NOMO-1 (cell line): ENCODE results near the gene ATP8A1.

Experiments used
- DNase-seq, 2 experiments: peaks; one replicate each; lab custom pipeline; 2025; ENCODE audit not compliant: unreplicated experiment in 2 of 2; lab: John Stamatoyannopoulos, UW

The ATP8A1 gene

DNA sequence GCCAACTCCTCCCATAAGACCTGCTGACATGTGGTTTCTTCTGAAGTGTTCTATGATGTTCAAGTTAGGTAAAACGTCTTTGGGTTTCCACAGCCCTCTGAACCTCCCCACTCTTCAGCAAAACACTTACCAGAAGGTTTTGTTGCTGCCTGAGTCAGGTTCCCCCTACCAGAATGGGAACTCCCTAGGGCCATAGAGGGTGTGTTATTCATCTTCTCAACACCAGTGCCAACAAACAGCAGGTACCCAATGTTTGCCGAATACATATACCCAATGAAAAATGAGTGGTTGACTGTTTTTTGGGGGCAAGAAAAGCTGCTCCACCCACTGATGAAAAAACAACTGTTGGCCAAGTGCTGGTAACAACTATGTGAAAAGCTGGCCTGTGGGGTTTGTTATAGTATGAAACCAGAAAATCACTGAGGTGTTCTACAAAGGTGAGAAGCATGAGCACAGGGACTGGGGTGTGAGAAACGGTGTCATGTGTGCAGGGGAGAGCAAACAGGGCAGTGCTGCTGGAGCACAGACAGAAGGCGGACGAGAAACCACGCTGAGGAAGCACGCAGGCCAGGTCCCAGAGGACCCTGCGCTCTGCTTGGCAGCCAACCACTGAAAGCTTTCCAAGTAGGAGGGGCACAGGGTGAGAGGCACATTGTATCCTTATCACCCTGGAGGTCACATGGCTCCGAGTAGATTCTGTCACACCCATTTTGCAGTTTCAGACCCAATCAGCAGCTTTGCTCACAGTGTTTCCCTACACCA lies 28.8 kb downstream of the ATP8A1 start:
- no peak for DNase-seq

DNA sequence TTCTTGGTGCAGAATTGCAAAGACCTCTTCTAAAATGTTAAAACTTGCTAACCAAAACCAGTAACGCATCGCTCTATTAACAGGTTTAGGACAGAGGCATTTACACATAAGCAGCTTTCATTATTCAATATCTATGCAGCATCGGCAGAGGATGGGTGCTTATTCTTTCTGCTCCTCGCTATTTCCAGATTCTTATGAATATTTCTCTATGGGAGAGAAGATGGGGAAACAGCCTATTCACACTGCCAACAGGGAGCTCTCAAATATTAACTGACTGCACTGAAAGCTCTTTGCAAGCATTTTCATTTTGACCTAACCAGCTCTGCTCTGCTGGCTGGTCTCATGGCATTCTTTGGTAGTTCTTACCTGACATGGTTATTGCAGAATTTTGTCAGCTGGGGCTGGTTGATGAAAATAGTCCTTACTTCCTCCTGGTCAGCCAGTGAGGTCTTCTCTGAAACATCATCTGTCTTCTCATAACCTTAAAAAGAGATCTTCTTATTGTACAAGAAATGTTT lies 30.2 kb downstream of the ATP8A1 start:
- DNase-seq: no peak

DNA sequence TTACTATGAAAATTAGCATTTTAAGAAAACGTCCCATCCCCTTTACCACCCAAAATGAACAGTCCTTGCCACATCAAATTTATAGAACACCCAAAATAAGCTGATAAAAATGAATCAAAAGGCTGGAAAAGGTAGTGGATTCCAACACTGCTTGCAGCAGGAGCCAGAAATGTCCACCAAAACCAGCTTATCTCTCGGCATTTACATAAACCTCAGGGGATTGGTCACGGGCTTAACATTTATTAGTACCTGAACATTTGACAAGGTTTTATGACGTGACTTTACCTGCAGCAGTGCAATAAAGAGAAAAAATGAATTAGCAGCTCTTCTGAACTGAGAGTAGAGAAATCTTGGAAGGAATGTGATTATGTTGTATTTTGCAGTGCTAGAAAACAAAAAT lies 31.6 kb downstream of the ATP8A1 start:
- no peak for DNase-seq

DNA sequence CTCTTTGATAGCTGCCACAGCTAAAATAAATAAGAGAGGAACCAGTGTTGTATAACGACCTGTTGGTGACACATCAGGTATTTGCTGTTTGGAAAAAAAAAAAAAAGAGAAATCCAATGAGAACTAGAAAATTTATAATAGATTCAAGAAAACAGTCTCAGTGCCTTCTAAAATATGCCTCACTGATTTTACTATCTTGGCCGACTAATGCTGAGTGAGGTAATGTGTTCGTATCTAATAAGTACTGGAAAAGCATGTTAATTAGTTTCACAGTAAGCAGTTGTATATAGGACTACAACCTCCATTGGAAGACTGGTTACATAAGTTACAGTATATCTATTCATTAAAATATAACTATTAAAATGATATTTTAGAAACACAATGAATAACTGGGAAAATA lies 32.4 kb downstream of the ATP8A1 start:
- no peak for DNase-seq

DNA sequence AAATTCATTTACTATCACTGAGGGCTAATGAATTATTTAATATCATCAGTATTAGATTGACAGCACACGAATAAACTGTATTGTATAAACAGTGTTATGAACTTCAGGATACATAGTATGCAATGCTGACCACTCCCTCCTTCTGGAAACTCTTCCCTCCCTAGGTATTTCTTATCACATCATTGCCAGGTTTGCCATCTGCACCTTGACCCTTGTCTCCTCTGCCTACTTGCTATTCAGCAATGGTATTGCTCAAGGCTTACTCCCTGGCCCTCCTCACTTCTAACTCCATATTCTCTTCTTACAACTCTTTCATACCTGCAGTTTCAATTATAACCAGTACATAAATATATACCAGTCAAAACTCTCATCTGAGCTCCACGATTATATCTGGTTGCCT lies 38.9 kb downstream of the ATP8A1 start:
- no peak for DNase-seq

DNA sequence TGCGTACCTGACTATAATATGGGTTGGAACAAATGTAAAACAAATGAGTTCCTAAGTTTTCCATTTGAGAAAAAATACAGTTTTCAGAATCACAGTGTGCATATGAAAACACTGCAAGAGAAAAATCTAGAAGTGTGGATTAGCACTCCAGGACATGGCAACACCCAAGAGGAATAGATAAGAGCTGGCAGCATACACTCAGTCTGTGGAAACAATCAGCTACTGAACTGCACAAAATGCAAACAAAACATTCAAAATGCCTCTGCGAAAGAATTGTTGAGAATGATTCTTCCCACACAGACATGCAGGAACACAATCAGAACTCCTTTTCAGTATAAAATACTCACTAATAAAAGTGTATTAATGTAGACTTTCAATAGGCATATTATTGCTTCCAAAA lies 39.9 kb downstream of the ATP8A1 start:
- no peak for DNase-seq

DNA sequence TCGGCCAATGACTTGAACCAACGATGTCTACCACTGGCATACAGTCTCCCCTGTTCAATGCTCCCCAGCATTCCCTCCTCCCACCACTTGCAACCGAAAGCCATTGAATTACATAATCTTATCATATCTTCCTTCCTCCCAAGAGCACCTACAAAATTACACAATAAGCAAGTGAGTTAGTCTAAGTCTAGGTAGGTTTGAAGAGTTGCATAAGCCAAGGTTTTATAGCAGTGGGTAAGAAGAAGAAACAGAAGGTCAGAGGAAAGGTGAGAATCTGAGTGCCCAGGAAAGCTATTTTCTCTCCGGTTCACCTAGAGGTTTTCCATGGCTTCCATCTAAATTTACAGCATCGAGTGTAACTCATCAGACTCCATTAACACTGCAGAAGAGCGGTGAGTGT lies 40.3 kb downstream of the ATP8A1 start:
- no peak for DNase-seq

DNA sequence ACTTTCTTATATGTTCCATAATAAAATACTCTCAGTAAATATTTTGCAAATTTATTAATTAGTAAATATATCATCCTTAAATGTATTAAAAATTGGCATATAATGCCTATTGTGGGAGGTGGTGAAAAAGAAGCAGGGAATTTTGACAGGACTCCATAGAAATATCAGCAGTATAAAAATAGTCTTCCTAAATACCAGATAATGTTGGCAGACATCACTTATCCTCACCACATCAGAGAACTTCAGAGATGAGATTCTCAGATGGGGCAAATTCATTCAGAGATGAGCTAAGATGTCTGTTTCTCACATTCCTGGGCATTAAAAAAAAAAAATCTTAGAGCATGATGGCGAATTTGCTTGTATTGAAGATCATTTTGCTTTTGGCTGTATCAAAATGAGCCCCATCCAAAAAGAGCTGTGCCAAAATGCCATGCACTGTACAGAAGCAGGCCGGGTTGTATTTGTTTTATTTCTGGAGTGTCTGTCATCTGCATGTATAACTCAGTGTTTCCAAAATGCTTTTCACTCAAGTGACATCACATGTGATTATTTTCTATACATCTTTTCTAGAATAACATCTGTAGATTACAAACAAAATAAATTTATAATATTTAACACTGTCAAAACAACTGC lies 41.7 kb downstream of the ATP8A1 start:
- no peak for DNase-seq

DNA sequence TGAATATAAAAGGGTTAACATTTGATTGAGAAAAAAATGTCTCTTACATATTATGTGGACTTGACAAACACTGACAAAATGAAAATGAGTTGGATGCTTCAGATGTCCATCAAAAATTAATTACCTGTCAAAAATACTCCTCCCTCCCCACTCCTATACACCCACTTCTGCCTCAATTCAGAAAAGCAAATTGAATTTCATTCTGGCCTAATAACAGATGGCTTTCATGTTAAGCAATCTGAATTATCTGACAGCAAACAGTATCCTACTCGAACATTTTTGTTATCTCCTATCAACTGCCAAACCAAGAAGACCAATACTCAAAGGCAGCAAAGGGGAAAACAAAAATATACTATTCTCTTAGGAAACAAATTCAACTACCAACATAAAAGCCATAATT lies 44.0 kb downstream of the ATP8A1 start:
- no peak for DNase-seq

DNA sequence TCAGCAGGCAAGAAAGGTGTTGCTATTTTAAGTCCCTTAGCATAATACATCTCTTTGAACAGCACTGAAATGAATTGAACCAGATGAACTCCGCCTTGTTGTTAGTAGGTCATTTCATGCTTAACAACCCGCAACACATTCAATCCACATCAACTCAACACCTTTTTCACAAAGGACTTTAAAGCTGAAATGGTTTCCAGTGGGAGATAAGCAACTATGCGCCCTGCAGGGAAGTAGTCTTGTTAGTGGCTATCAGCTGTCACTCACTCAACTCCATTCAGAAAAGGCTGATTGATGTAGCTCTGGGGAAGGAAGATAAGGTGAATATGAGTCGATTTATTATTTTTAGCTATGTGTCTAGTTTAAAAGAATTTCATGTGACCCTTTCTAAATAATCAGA lies 46.0 kb downstream of the ATP8A1 start:
- no peak for DNase-seq

DNA sequence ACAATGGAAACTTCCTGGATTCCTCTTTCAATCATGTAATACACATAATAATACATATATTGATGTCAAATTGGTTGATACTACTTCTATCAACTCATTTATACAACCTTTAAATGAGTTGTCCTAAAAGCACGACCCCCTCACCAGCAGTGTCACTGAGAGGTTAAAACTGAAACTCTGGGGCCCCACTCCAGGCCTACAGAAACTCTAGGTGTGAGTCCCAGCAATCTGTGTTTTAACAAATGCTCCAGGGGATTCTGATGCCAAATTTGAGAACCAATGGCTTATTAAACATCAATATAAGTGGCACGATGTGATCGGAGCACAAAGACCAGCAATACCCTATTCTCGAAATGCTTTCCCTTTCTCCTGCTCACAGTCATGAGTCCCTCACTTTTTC lies 47.9 kb downstream of the ATP8A1 start:
- no peak for DNase-seq

DNA sequence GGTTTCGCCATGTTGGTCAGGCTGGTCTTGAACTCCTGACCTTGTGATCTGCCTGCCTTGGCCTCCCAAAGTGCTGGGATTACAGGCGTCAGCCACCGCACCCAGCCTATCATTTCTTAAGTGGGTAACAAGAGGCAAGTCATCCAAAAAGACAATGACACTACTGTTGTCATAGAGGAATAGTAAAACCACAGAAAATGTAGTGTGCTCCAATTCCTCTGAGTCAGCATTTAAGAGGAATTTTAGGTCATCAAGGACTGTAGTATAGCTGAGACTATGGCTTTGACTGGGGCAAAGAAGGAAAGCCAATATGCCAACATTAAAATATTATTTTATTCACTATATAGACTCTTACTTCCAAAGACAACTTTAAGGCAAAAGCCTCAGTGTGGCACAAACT lies 48.4 kb downstream of the ATP8A1 start:
- no peak for DNase-seq

DNA sequence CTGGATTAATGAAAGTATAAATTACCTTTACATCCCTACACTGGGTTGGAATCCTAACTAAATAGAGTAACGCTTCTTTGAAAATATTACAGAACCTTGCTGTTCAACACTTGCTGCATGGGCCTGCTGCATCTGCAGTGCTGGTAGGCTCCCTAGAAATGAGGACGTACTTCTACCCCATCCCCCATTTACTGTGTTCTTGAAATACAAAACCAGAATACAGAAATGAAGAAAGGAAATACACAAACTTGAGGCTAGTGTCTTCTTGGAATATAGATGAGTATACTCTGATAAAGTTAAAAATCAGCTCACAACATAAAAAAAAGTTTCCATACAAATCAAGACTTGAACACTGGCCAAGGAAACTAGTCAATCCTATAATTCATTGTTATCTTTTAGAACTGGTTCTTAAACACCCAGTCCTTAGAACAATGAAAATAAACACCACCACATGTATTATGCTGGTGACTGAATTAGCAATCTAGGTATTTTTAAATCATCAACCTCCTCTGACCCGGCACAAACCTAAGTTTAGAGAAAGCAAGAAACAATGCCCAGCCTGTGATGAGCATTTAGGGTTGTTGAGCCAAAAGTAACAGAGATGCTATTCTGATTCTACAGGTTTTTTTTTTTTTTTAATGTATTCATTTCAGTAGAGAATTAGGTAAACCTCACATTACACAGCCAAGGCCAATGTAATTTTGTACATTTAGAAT lies 49.7 kb downstream of the ATP8A1 start:
- no peak for DNase-seq

DNA sequence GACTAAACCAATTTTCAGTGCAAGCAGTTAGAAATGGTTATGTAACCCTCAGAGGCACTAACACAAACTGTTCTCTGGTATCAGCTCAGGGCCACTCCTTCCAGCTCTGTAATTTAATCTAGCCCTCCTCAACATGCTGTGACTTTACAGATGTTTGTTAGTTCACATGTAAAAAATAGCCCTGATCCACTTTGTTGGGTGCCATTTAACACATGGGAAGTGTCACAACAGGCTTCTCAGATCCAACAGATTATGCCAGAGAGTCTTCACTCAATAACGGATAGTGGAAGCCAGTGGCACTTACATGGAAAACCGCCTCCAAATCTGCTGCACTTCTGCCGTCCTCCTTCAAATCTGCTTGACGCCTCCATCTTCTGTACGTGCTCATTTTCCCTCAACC lies 51.6 kb downstream of the ATP8A1 start:
- DNase-seq: no peak

DNA sequence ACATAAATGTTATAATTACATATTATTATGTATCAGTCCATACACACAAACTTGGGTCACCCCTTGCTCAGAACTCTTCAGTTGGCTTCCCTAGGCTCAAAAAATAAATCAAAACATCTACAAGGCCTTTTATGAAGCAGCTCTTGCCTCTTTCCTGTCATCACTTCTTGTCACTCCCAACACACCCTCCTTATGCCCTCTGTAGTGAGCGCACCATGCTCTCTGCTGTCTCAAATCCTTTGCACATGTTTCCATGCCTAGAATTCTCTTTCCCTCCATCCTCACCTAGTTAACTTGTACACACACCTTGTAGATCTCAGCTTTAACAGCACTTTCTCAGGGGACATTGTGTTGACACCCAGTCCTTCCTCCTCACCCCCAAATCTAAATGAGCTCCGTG lies 53.0 kb downstream of the ATP8A1 start:
- DNase-seq: no peak

DNA sequence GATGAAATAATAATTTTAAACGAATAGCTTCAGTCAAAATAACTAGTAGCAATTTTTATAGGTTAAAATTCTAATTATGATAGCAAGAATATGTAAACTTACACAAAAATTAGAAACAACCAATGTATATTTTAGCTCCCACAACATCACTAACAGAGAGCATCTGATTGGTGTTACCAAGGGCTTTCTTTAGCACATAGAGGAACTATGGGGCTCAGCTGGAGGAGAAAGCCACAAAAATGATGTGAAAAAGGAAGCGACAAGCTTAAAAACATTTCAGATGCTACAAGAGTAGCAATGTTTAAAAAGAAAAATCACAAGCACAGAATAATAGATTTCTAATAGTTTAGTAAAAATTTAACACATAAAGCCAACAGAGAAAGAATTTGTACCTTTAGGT lies 56.3 kb downstream of the ATP8A1 start:
- no peak for DNase-seq

DNA sequence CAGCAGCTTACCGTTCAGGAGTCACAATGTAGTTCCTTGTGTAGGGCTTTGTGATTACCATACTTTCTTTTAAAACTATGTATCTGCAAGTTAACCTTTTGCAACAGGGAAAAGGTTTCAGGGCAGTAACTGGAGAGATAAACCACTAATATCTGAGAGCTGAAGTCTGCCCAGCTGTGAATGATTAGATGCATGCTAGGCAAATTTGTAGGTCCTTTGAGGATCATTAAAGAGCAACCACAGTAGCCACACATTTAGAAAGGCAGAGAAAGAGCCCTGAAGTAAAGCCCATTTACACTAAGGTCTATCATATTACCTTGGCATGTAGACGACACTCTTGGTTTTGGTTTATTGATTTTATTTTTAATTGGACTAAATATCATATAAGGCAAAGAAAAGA lies 60.0 kb downstream of the ATP8A1 start:
- DNase-seq: no peak

DNA sequence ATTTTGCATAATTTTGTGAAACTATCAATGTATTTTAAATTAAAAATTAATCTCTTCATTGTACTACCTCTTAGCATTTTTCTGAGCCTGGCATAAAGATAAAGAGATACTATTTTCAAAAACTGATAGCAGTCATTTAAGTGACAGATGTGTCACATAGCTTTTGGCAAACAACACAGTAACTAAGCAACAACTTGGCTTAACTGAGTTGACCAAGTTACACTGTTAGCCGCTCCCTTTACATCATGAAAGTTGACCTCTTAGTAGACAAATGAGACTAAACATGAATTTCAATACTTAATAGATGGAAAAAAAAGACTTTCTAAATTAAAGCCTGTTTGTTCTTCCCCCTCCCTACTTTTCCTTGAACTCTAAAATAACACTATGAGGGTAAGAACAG lies 62.0 kb downstream of the ATP8A1 start:
- DNase-seq: no peak

DNA sequence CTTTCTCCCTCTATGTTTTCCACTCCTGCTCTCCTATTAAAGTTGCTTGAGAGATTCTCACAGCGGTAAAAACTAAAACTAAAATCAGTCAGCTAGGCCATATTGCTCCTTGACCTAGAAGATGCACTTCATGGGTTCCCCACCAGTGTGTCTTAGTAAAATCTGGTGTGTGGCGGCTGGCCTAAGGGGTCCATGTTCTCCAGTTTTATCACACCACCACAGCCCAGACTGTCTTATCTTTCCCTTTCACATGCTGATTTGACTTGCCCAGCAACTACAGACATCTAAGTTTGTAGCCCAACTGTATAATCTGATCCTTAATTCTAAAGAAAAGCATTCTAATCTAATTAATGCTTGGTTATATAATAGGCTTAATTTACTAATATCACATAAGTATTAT lies 68.0 kb downstream of the ATP8A1 start:
- no peak for DNase-seq

DNA sequence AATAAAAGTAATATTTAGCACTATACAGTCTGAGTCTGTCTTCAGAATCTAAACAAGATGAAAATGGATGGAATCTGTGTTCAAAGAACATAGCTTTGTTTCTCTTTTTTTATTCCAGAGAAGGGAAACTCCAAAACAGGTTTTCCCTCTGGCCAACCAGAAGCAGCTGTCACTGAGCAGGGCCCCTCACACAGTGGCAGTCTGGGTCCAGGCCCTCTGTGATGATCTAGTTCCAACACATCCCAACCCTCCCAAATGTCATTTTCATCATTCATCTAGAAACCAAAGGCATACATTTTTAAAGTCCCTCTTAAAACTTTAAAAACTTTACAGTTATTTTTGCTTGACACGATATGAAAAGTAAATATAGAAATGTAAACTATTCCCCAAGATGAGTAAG lies 70.1 kb downstream of the ATP8A1 start:
- DNase-seq: no peak

DNA sequence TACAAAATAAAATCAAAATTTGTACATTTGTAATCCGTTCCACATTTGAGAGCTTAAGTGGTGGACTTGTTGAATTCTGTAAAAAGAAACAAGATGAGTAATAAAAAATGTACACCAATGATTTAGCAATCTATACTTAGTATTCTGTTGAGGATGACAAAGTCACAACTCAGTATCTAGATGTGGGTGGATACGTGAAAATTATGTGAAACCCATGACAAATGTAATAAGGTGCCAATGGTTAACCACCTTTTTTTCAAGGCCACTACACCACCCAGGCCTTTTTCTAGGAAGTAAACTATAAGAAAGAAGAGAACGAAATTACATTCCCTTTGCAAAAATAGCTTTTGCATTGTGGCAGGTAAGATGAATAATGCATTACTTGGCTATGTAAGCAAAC lies 77.0 kb downstream of the ATP8A1 start:
- DNase-seq: no peak

DNA sequence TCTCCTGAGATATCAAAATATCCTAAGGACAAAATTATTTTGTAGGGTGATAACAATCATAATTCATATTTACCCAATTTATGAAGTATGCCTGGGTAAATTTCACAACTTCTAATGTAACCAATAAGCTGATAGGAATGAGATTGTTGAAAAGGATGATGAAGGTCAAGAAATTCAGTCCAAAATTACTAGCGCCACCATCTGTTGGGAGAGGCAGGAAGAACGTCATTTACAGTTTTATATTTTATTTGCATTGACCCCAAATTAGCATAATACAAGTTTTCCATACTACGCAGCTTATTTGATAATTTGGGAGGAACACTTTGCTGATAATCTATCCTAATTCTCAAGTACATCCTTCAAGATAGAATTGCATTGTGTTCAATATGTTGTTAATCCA lies 78.7 kb downstream of the ATP8A1 start:
- DNase-seq: no peak
